HG02981 (cell line): ENCODE results near the gene MYO1F.
"Not testable (repeated sequence)": the region's sequence is repeated elsewhere in the genome, so short reads cannot be mapped to it uniquely, and the experiment has no call there.

Source experiments
- ATAC-seq: cut with Tn5 transposase; IDR thresholded peaks from one replicate; pipeline ENCODE4 v1.9.1; 2021; ENCODE audit warnings: mild to moderate bottlenecking, moderate library complexity; ENCODE audit not compliant: unreplicated experiment

MYO1F gene

GRCh38 chr19:8567522-8568172 lies 9.6 kb downstream of the MYO1F start:
- no peak for ATAC-seq

- ATAC-seq, result no peak
These were observed 10.4 kb downstream of the MYO1F start for GRCh38 chr19:8566855-8567254.

GRCh38 chr19:8564866-8565265 lies 12.4 kb downstream of the MYO1F start:
- ATAC-seq, result not testable (repeated sequence)

GRCh38 chr19:8561075-8561764 lies 16.0 kb downstream of the MYO1F start:
- no peak for ATAC-seq

GRCh38 chr19:8558325-8558724 lies 18.9 kb downstream of the MYO1F start:
- ATAC-seq, result no peak

GRCh38 chr19:8557642-8558238 lies 19.5 kb downstream of the MYO1F start:
- no peak for ATAC-seq

- ATAC-seq, result not testable (repeated sequence)
These were observed 23.5 kb downstream of the MYO1F start for GRCh38 chr19:8553729-8554128.

- no peak for ATAC-seq
These were observed 24.4 kb downstream of the MYO1F start for GRCh38 chr19:8552810-8553209.

GRCh38 chr19:8550070-8550469 lies 27.2 kb downstream of the MYO1F start:
- no peak for ATAC-seq

GRCh38 chr19:8545743-8546142 lies 31.5 kb downstream of the MYO1F start:
- ATAC-seq, result no peak

- no peak for ATAC-seq
These were observed 33.1 kb downstream of the MYO1F start for GRCh38 chr19:8544168-8544567.

GRCh38 chr19:8539621-8540149 lies 37.6 kb downstream of the MYO1F start:
- no peak for ATAC-seq

- ATAC-seq, result no peak
These were observed 40.1 kb downstream of the MYO1F start for GRCh38 chr19:8537099-8537498.

GRCh38 chr19:8536282-8536681 lies 41.0 kb downstream of the MYO1F start:
- no peak for ATAC-seq

- no peak for ATAC-seq
These were observed 45.0 kb downstream of the MYO1F start for GRCh38 chr19:8532225-8532624.

GRCh38 chr19:8531470-8531869 lies 45.8 kb downstream of the MYO1F start:
- no peak for ATAC-seq

GRCh38 chr19:8530061-8530679 lies 47.1 kb downstream of the MYO1F start:
- no peak for ATAC-seq

- ATAC-seq, result no peak
These were observed 47.8 kb downstream of the MYO1F start for GRCh38 chr19:8529369-8530006.

GRCh38 chr19:8528500-8528899 lies 48.7 kb downstream of the MYO1F start:
- ATAC-seq, result no peak

GRCh38 chr19:8526345-8527091 lies 50.7 kb downstream of the MYO1F start:
- ATAC-seq, result no peak

GRCh38 chr19:8525401-8525684 lies 51.9 kb downstream of the MYO1F start:
- ATAC-seq, result no peak
